Ureter (tissue), 1 donor: ENCODE data around the gene VGLL4. TPM values are rescaled to one million over a fixed set of nuclear protein-coding genes. Genes with fewer than 3 reads are reported as not detected.

Experiments used
- total RNA-seq: library from RNA; stranded (reverse); gene quantifications from one replicate; pipeline ENCODE4 v1.2.4, GENCODE V29; 2023
- donor health status: DM: yes; HTN: yes; CAD: no.

VGLL4 gene
- total RNA-seq, 1 donor from 2014 or later, result 88.3 TPM

Other genes with a start within 250 kb of the VGLL4 start
- gene TAMM41, start 203.0 kb upstream of the VGLL4 start, total RNA-seq, result 47.3 TPM